DND-41 (cell line): ENCODE data around the gene ZNF366.
"Not testable (repeated sequence)": the region's sequence is repeated elsewhere in the genome, so short reads cannot be mapped to it uniquely, and the experiment has no call there.

Experiments
- CTCF ChIP-seq: IDR thresholded peaks from 2 replicates; pipeline ENCODE4 v1.5.1; 2012; ENCODE audit warnings: borderline replicate concordance, low read length, moderate library complexity, mild to moderate bottlenecking; ENCODE audit not compliant: poor library complexity, severe bottlenecking; ENCODE audit errors: extremely low read depth
- EZH2 ChIP-seq: IDR thresholded peaks from 3 replicates; pipeline ENCODE4 v1.6.1; 2012; ENCODE audit warnings: borderline replicate concordance, low read depth, mild to moderate bottlenecking, moderate library complexity, low read length, inconsistent platforms; ENCODE audit not compliant: severe bottlenecking

DNA sequence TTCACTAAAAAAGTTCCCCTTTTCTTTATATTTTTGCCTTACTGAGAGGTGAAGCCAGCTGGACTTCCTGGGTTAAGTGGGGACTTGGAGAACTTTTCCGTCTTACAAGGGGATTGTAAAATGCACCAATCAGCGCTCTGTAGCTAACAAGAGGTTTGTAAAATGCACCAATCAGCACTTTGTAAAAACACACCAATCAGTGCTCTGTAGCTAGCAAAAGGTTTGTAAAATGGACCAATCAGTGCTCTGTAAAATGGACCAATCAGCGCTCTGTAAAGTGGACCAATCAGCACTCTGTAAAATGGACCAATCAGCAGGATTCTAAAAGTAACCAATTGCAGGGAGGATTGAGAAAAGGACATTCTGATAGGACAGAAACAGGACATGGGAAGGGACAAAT is 102.4 kb downstream of the ZNF366 start:
- not testable (repeated sequence) for TF ChIP-seq CTCF, EZH2
